ENCODE data around the gene RET. TPM values are rescaled to one million over a fixed set of nuclear protein-coding genes. Genes with fewer than 3 reads are reported as not detected.

Gene RET
- total RNA-seq, 1 donor from 2014 or later: 2.2 TPM

- no peak overlapping the region for H3K27ac Mint-ChIP-seq
- DNase-seq (ENCODE audit: low spot score in 2 of 2, unreplicated experiment in 2 of 2): no peak
- no peaks in the 10 kb centered on the region for H3K9me3 Mint-ChIP-seq
- H3K4me1 Mint-ChIP-seq: peaks cover 4% of the 10 kb centered on the region
- H3K4me3 Mint-ChIP-seq: no peak overlapping the region
- H3K36me3 Mint-ChIP-seq: no peaks in the 10 kb centered on the region
- TF ChIP-seq, protein P1, sequence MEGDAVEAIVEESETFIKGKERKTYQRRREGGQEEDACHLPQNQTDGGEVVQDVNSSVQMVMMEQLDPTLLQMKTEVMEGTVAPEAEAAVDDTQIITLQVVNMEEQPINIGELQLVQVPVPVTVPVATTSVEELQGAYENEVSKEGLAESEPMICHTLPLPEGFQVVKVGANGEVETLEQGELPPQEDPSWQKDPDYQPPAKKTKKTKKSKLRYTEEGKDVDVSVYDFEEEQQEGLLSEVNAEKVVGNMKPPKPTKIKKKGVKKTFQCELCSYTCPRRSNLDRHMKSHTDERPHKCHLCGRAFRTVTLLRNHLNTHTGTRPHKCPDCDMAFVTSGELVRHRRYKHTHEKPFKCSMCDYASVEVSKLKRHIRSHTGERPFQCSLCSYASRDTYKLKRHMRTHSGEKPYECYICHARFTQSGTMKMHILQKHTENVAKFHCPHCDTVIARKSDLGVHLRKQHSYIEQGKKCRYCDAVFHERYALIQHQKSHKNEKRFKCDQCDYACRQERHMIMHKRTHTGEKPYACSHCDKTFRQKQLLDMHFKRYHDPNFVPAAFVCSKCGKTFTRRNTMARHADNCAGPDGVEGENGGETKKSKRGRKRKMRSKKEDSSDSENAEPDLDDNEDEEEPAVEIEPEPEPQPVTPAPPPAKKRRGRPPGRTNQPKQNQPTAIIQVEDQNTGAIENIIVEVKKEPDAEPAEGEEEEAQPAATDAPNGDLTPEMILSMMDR (IDR thresholded peaks at IDR 0.05; ENCODE audit: unreplicated experiment): no peak
- peaks cover 18% of the 10 kb centered on the region for H3K27me3 Mint-ChIP-seq (ENCODE audit: low read depth)
These were observed 16.6 kb upstream of the RET start for GRCh38 chr10:43060291-43060690.

DNA sequence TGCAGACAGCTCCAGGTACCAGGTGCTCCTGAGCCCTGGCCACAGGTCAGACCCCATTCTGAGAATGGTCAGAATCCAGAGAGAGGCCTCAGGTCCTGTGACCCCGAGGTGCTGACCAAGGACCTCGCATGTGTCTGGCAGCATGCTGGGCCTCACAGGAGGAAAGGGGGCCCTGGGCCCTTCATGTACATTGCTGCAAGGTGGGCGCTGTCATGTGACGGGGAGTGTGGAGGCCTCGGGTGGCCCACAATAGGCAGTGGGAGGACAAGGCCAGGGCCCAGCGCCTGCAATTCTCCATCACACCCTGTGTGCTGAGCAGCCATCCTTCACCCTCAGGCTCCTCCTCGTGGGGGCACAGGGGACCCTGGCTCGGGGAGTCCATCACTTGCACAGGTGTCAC is 15.5 kb upstream of the RET start:
- no peak for DNase-seq (ENCODE audit: low spot score in 2 of 2, unreplicated experiment in 2 of 2)
- Mint-ChIP-seq H3K9me3 (no peaks in the 10 kb centered on the region), H3K4me1 (peaks cover under 1% of the 10 kb centered on the region), H3K27me3 (ENCODE audit: low read depth) (peaks cover 18% of the 10 kb centered on the region), H3K27ac (no peak overlapping the region), H3K4me3 (no peak overlapping the region), H3K36me3 (no peaks in the 10 kb centered on the region)
- TF ChIP-seq, protein P1 (IDR thresholded peaks at IDR 0.05; ENCODE audit: unreplicated experiment): no peak

GRCh38 chr10:43061760-43062159 is 15.1 kb upstream of the RET start:
- Mint-ChIP-seq H3K36me3 (no peaks in the 10 kb centered on the region), H3K4me3 (no peak overlapping the region), H3K4me1 (no peaks in the 10 kb centered on the region), H3K27me3 (ENCODE audit: low read depth) (peaks cover 18% of the 10 kb centered on the region), H3K9me3 (no peaks in the 10 kb centered on the region), H3K27ac (no peak overlapping the region)
- TF ChIP-seq, protein P1 (IDR thresholded peaks at IDR 0.05; ENCODE audit: unreplicated experiment): no peak
- DNase-seq (ENCODE audit: low spot score in 2 of 2, unreplicated experiment in 2 of 2): no peak

GRCh38 chr10:43062402-43063160 is 14.3 kb upstream of the RET start:
- H3K4me1 Mint-ChIP-seq: no peaks in the 10 kb centered on the region
- no peak overlapping the region for H3K27ac Mint-ChIP-seq
- TF ChIP-seq, protein P1 (IDR thresholded peaks at IDR 0.05; ENCODE audit: unreplicated experiment): no peak
- H3K27me3 Mint-ChIP-seq (ENCODE audit: low read depth): peaks cover 14% of the 10 kb centered on the region
- H3K4me3 Mint-ChIP-seq: no peak overlapping the region
- no peak for DNase-seq (ENCODE audit: low spot score in 2 of 2, unreplicated experiment in 2 of 2)
- H3K9me3 Mint-ChIP-seq: no peaks in the 10 kb centered on the region
- H3K36me3 Mint-ChIP-seq: no peaks in the 10 kb centered on the region

DNA sequence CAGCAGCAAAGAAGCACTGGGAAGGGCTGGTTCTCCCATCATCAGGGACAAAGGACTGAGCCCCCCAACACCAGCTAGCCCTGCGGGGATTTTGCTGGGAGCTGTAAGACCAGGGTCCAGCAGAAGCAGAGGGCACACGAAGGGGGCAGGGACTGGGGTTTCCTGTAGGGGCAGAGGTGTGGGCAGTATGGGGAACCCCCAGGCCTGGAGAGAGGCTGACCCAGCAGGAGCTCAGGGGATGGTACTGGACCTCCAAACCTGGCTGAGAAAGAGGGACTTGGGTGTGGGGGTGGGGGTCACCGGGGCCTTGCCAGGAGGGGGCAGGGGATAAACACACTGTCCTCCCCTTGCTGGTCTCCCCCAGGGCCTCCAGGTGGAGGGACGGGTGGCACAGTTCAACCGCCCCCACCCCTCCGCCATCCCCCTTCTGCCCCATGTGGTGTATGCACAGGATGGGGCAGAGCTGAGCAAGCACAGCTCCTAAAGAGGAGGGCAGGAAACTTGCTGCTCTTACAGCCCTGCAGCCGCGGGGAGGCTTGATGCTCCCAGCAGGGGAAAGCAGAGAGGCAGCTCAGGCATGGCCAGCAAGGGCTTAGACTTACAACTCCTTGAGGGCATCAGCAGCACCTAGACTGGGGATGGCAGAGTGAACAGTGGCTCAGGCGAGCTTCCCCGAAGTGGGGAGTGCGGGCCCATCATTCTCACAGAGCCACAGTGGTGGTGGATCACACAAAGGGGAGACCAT is 12.4 kb upstream of the RET start:
- H3K4me1 Mint-ChIP-seq: peaks cover 13% of the 10 kb centered on the region

More for the DNA sequence above, 12.4 kb upstream of the RET start:
- TF ChIP-seq, protein P1 (IDR thresholded peaks at IDR 0.05; ENCODE audit: unreplicated experiment): no peak
- no peaks in the 10 kb centered on the region for H3K27me3 Mint-ChIP-seq (ENCODE audit: low read depth)
- DNase-seq (ENCODE audit: low spot score in 2 of 2, unreplicated experiment in 2 of 2): no peak
- H3K9me3 Mint-ChIP-seq: no peaks in the 10 kb centered on the region
- no peak overlapping the region for H3K27ac Mint-ChIP-seq
- H3K4me3 Mint-ChIP-seq: no peak overlapping the region
- no peaks in the 10 kb centered on the region for H3K36me3 Mint-ChIP-seq

All from mesothelial cell of epicardium (in vitro differentiated cells).